ENCODE measurements around the gene MORN1.

- TF ChIP-seq CTCF (IDR thresholded peaks at IDR 0.05) (no peak), POLR2A (IDR thresholded peaks at IDR 0.05) (no peak)
Measured at GRCh38 chr1:2328676-2329455, 62.5 kb downstream of the MORN1 start.

All from uterus (tissue), 2 donors.